NCI-H526 treated with DMSO at 0.1 percent for 48 hours (cell line): ENCODE measurements around the gene SLC25A20.
A peak's percentile ranks its signal among the peaks of the same experiment; 100 is the strongest.
"Not testable (repeated sequence)": the region's sequence is repeated elsewhere in the genome, so short reads cannot be mapped to it uniquely, and the experiment has no call there.

Source experiments
- DNase-seq: peaks from one replicate; lab custom pipeline; 2025; lab: John Stamatoyannopoulos, UW

SLC25A20 gene

GRCh38 chr3:48898383-48899234, at the start of gene SLC25A20:
TSS of gene SLC25A20 (minus strand) at chr3:48898882. CDS start at chr3:48898794, 88 bp downstream.
- DNase-seq = peak; percentile 54

GRCh38 chr3:48945891-48946549, 47.3 kb upstream of the SLC25A20 start:
- DNase-seq = no peak

- no peak for DNase-seq
Observed at GRCh38 chr3:48945432-48945831, 46.8 kb upstream of the SLC25A20 start.

DNA sequence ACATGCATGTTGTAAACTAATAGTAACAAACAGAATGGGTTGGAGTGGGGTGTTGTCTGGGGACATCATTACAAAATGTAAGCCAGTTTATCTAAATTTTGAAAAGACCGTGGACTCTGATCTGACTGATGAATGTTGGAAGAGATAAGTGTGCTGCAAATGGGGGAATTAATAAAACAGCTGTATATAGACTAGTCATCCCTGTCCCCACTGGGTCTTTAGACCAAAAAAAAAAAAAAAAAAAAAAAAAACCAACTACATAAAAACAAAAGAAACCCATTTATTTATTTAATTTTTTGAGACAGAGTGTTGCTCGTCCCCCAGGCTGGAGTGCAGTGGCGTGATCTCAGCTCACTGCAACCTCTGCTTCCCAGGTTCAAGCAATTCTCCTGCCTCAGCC, 40.0 kb upstream of the SLC25A20 start:
- no peak for DNase-seq

DNA sequence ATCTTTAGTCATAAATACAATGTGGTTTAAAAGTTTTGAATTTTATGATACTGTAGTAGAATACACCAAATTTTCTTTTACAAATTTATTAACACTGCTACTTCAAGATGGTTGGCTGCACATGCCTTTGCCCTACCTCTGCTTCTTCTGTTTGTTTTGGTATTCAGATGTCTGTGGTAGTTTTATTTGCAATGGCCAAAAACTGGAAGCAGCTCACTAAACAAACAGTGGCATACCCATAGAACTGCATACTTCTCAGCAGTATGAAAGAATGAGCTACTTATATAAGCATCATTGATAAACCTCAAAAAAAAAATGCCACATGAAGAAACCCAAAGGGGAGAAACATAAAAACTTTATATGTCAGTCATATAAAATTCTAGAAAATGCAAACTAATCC, 39.5 kb upstream of the SLC25A20 start:
- no peak for DNase-seq

DNA sequence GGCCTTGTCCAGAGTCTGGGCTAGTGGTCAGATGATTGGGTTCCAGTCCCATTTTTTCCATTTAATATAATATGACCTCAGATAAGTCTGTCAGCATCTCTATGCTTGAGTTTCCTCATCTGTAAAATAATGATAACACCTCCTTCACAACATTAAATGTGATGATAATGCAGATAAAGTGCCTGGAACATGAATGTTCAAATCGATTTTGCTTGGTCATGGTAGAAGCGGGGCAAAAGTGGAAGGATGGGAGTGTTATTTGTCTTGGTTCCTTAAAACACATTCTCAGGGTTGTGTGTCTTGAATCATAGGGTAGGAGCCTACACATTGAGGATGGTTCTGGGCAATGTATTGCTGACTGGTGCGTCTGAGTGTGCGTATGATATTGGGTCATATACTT, 36.8 kb upstream of the SLC25A20 start:
- DNase-seq = no peak

- no peak for DNase-seq
Observed at GRCh38 chr3:48934333-48934991, 35.8 kb upstream of the SLC25A20 start.

DNA sequence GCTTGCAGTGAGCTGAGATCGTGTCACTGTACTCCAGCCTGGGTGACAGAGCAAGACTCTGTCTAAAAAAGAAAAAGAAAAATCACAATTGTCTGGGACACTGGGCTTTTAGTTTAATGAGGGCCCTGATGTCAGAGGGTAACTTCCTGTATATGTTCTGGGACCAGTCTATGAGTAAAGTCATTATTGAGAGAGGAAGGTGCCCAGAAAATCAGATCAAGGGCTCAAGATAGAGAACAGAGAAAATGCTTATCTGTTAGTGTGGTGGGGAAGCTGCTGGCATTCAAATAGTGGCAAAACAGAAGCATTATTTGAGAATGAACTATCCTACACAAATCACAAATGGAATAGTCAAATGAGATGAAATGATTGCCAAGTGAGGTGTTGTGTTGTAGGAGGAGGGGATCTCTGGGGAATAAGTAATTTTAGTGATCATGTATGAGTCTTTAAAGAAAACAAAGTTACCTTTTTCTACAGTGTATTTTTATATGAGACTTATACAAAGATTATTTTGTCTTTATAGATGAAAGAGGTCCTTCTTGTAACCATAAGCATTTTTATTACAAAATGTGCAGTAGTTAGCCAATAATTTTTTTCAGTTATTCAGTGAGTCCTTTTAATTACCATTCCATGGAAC, 33.4 kb upstream of the SLC25A20 start:
- DNase-seq = no peak

DNA sequence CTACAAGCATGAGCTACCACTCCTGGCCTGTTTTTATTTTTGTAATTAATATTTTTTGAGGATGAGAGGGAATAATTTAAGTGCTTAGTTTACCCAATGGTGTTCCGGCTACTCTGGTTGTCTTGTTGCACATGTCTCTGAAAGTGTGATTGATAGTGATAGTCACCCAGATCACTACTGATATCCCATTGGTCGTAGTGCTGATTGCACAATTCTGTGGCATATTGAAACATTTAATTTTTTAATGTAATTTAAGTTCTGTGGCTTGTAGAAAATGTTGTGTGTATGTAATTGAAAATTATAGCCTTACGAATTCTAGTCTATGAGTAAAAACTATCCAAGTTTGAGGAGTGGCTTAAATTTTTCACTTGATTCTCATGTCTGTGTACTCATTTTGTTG, 31.9 kb upstream of the SLC25A20 start:
- DNase-seq = no peak

- no peak for DNase-seq
Observed at GRCh38 chr3:48929358-48930035, 30.8 kb upstream of the SLC25A20 start.

GRCh38 chr3:48928679-48929078, 30.0 kb upstream of the SLC25A20 start:
- no peak for DNase-seq

DNA sequence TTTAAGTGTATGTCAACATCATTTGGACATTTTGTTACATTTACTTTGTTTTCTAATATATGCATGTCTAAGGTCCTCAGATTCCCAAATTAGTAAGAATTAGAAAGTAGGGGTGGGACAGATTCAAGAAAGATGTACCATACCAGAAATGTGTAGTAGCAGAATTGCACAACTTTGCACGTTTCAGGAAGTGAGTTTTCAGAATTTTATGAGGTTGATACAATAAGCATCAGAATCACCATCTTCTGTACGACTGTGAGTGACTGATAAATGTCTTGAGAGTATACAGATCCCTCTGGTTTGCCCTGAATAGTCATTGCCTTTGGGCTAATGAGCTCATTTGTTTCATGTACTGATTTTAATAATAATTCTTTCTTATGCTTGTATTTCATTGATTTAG, 29.2 kb upstream of the SLC25A20 start:
- no peak for DNase-seq

- no peak for DNase-seq
Observed at GRCh38 chr3:48926425-48927392, 28.0 kb upstream of the SLC25A20 start.

DNA sequence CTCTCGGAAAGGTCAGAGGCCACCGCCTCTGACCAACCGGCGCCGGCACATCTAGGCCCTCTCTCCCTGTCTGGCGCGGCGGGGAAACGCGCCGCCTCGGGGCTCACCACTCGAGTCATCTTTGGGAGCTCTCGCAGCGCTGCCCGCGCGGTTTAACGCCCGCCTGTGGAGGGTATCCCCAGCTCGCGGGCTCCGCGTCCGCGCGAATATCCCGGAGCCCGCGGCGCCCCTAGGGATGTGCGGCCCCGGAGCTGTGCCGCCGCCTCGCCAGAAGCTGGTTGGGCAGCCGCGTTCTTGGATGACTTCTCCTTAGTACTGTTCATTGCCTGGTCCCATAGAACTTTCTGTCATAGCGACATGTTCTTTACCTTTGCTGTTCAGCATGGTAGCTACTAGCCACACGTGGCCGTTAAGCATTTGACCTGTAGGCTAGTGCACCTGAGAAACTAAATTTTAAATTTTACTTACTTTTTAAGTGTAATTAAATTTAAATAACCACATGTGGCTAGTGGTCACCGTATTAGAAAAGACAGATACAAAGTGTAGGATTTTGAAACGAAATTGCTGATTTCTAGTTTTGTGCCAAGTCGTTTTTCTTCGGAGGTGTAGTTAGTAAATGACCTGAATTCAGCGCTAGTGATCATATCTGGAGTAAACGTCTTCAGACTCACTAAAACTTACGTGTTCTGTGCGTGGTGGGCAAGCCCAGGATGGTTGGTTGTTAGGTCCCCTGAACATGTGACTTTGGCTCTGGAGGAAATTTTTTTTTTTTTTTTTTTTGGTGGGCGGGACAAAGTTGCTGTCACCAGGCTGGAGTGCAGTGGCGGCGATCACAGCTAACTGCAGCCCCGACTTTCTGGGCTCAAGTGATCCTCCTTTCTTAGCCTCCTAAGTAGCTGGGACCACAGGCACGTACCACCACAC, 20.8 kb upstream of the SLC25A20 start:
- DNase-seq = no peak

GRCh38 chr3:48918388-48919214, 19.9 kb upstream of the SLC25A20 start, which contains the start of gene ARIH2:
TSS of gene ARIH2 (plus strand) at chr3:48918842. CDS start at chr3:48927559, 8,717 bp downstream.
- peak; percentile 83 for DNase-seq

DNA sequence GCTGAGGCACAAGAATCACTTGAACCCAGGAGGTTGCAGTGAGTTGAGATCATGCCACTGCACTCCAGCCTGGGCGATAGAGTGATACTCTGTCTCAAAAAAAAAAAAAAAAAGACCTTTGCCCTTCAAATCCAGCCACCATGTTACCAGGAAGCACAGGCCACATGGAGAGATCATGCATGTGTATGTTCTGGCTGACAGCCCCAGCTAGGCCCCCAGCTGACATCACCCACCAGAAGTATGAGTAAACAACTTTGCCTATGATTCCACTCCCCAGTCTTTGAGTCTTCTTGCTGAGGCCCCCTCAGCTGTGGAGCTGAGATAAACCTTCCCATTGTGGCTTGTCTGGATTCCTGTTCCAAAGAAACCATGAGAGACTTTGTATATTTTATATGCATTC, 16.6 kb upstream of the SLC25A20 start:
- DNase-seq = no peak

DNA sequence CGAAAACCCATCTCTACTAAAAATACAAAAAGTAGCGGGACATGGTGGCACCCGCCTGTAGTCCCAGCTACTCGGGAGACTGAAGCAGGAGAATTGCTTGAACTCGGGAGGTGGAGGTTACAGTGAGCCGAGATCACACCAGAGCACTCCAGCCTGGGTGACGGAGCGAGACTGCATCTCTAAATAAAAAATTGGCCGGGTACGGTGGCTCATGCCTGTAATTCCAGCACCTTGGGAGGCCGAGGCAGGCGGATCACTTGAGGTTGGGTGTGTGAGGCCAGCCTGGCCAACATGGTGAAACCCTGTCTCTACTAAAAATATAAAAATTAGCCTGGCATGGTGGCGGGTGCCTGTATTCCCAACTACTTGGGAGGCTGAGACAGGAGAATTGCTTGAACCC, 8.3 kb upstream of the SLC25A20 start:
- not testable (repeated sequence) for DNase-seq

- no peak for DNase-seq
Observed at GRCh38 chr3:48899273-48899672, 591 bp upstream of the SLC25A20 start.
